ENCODE data around the gene CAMK1D.
"Not testable (repeated sequence)": the region's sequence is repeated elsewhere in the genome, so short reads cannot be mapped to it uniquely, and the experiment has no call there.

CAMK1D gene

GRCh38 chr10:12529976-12530375 lies 180.6 kb downstream of the CAMK1D start:
- DNase-seq, result no peak

GRCh38 chr10:12531305-12532220 lies 182.2 kb downstream of the CAMK1D start:
- no peak for DNase-seq

- no peak for DNase-seq
These were observed 183.8 kb downstream of the CAMK1D start for GRCh38 chr10:12533151-12533550.

- no peak for DNase-seq
These were observed 184.4 kb downstream of the CAMK1D start for GRCh38 chr10:12533723-12534122.

GRCh38 chr10:12534824-12535223 lies 185.5 kb downstream of the CAMK1D start:
- no peak for DNase-seq

GRCh38 chr10:12535656-12536055 lies 186.3 kb downstream of the CAMK1D start:
- peak; percentile 29 for DNase-seq

GRCh38 chr10:12538491-12538995 lies 189.2 kb downstream of the CAMK1D start:
- DNase-seq, result no peak

- DNase-seq, result no peak
These were observed 190.2 kb downstream of the CAMK1D start for GRCh38 chr10:12539350-12540164.

GRCh38 chr10:12540341-12540781 lies 191.0 kb downstream of the CAMK1D start:
- no peak for DNase-seq

- no peak for DNase-seq
These were observed 192.2 kb downstream of the CAMK1D start for GRCh38 chr10:12541446-12542067.

- DNase-seq, result no peak
These were observed 192.9 kb downstream of the CAMK1D start for GRCh38 chr10:12542133-12542670.

- no peak for DNase-seq
These were observed 194.2 kb downstream of the CAMK1D start for GRCh38 chr10:12543589-12543988.

- not testable (repeated sequence) for DNase-seq
These were observed 196.9 kb downstream of the CAMK1D start for GRCh38 chr10:12546160-12546802.

GRCh38 chr10:12547301-12547771 lies 198.0 kb downstream of the CAMK1D start:
- no peak for DNase-seq

GRCh38 chr10:12549297-12549696 lies 199.9 kb downstream of the CAMK1D start:
- DNase-seq, result no peak

GRCh38 chr10:12550994-12551393 lies 201.6 kb downstream of the CAMK1D start:
- no peak for DNase-seq

GRCh38 chr10:12556039-12556438 lies 206.7 kb downstream of the CAMK1D start:
- no peak for DNase-seq

- no peak for DNase-seq
These were observed 210.3 kb downstream of the CAMK1D start for GRCh38 chr10:12559578-12560178.

GRCh38 chr10:12561307-12561706 lies 212.0 kb downstream of the CAMK1D start:
- no peak for DNase-seq

- no peak for DNase-seq
These were observed 212.4 kb downstream of the CAMK1D start for GRCh38 chr10:12561720-12562119.

- no peak for DNase-seq
These were observed 214.1 kb downstream of the CAMK1D start for GRCh38 chr10:12563489-12563888.

- DNase-seq, result no peak
These were observed 214.8 kb downstream of the CAMK1D start for GRCh38 chr10:12564173-12564572.

Measured in GF-D8 (cell line).